ENCODE results near the gene CERS6.
"Not testable (repeated sequence)": the region's sequence is repeated elsewhere in the genome, so short reads cannot be mapped to it uniquely, and the experiment has no call there.

The CERS6 gene

GRCh38 chr2:168773719-168774521 lies 317.8 kb downstream of the CERS6 start:
- no peak for DNase-seq (ENCODE audit: low read depth)

GRCh38 chr2:168775837-168776236 lies 319.8 kb downstream of the CERS6 start:
- no peak for DNase-seq (ENCODE audit: low read depth)

DNA sequence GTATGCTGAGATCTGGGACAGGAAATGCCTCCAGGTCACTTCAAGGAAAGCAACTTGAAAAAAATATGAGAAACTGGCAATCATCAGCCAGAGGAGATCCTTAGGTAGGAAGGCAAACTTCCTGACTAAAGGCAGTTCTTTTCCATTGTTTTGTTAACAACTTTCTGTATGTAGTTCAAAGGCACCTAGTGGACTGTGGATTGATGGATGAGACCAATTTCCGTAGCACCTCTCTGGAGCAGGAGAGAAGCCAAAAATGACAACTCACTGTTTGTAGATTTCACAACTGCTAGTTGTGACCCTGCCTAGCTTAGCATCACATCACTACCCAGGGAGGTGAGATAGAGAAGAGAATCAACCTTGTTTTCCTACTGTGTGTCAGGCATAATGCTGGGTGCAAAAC lies 324.6 kb downstream of the CERS6 start:
- DNase-seq (ENCODE audit: low read depth), result no peak

GRCh38 chr2:168781191-168781817 lies 325.2 kb downstream of the CERS6 start:
- no peak for DNase-seq (ENCODE audit: low read depth)

DNA sequence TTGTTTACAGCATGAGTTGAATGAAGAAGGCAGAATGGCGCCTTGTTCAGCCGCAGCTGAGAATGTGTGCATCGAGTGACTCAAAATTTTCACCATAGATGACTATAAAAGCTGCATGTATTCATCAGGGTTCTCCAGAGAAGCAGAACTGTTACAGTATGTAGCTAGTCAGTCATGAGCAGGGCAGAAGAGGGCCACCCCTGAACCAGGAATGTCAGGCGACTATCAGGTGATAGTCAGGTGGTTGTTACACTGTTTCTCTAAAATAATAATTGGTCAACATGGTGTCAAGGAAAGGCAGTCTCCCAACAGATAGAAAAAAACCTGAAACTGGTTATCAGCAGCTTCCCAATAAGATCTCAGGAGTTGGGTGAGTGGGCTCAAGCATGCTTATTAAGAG lies 326.2 kb downstream of the CERS6 start:
- no peak for DNase-seq (ENCODE audit: low read depth)

GRCh38 chr2:168784993-168785392 lies 328.9 kb downstream of the CERS6 start:
- DNase-seq (ENCODE audit: low read depth), result no peak

GRCh38 chr2:168787098-168787781 lies 331.2 kb downstream of the CERS6 start:
- DNase-seq (ENCODE audit: low read depth), result no peak

DNA sequence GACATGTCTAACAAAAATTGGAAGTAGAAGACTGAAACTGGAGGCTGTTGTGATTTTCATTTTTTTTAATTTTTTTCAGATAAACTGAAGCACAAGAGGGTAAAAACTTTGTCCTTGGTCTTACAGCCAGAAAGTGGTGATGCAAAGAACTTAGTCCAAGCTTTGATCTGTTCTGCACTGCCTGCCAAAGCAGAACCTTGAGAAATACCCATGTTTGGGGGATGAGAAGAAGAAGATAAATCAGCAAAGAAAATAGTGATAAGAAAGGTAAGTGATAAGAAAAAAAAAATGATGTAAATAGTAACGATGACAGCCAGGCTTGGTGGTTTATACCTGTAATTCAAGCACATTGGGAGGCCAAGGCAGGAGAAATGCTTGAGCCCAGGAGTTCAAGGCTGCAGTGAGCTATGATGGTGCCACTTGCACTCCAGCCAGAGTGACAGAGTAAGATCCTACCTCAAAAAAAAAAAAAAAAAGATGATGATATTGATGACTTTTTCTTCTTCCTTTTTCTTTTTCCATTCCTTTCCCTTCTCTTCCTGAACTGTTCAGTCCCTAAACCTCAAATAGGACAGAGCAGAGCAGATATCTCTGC lies 331.8 kb downstream of the CERS6 start:
- DNase-seq (ENCODE audit: low read depth), result no peak

- DNase-seq (ENCODE audit: low read depth), result no peak
Observed at GRCh38 chr2:168789776-168790175, 333.7 kb downstream of the CERS6 start.

DNA sequence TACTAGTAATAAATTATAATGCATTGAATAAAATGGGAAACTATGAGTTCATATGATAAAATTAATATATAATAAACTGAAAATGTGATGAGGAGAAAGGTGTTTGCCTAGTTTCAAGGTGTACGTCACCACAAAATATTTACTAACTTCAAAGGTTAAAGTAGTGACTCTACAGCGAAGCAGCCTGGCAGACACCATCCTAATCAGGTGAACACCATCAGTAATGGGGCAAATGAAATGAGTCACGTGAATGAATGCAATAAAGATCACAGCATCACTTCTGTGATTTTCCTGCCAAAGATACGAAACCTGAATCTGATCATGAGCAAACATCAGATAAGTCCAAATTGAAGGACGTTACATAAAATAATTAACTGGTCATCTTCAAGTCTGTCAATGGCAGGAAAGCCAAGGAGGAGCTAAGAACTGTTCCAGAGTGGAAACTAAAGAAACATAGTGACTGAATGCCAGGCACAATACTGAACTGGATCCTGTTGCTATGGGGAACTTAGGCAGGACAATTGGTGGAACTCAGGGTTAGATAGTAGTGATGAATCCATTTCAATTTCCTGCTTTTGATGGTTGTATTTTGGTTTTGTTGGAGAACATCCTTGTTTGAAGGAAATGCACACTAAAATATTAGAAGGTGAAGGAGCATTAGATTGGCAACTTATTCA lies 334.3 kb downstream of the CERS6 start:
- DNase-seq (ENCODE audit: low read depth), result no peak

GRCh38 chr2:168791140-168791539 lies 335.1 kb downstream of the CERS6 start:
- DNase-seq (ENCODE audit: low read depth), result not testable (repeated sequence)

DNA sequence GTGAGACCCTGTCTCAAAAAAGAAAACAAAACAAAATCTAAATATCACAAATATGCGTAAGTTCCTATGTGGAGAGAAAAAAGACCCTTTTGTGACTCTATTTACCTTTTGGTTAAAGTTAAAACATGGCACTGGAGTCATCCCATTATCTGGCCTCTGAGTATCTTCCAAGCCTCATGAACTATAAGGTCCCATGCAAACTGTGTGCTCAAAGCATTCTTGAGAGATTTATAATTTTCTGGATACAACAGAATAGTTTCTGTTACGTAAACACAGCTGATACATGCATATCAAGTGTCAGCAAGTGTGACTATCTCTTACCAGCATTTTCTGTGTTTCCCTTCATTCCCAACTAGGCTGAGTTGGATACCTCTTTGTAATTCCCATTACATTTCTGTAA lies 337.5 kb downstream of the CERS6 start:
- no peak for DNase-seq (ENCODE audit: low read depth)

DNA sequence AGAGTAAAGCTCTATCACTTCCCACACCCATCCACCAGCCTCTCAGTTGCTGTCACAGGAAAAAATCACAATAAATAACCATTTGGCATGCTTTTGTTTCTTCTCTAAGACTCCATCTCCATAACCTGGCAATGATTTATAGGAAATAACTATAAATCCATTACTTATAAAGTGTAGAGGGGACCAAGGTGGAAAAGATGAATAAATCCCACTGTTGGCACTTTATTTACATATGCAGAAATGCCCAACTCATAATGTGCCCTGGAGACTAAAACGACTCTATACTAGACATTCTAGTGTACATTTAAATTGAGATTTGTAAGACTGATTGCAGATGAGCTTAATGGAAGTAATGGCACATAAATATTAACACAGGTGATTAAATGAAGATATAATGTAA lies 338.9 kb downstream of the CERS6 start:
- DNase-seq (ENCODE audit: low read depth), result no peak

GRCh38 chr2:168796090-168796577 lies 340.1 kb downstream of the CERS6 start:
- DNase-seq (ENCODE audit: low read depth), result no peak

DNA sequence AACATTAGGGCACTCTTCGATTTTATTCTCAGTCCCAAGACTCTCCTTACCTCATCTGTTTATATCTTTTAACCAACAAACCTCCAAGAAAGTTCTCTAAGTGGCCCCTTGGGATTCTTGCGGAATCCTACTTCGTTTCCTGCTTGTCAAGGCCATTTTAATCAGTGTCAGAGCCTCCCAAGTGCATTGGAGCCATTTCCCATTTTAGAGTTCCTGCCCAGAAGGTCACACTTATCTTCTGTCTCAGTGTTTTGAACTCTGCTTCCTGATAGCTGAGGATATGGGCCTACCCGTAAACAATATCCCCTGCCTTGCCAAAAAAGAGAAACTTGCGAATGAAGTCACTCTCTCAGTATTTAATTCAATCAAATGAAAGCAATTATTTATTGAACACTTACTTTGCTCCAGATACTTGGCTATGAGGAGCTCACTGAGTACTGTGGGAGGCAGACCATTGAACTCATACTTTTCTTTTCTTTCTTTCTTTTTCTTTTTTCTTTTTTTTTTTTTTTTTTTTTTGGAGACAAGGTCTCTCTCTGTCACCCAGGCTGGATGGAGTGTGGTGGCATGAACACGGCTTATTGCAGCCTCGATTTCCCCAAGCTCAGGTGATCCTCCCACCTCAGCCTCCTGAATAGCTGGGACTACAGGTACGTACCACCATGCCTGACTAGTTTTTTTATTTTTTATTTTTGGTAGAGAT lies 340.7 kb downstream of the CERS6 start:
- DNase-seq (ENCODE audit: low read depth), result no peak

- no peak for DNase-seq (ENCODE audit: low read depth)
Observed at GRCh38 chr2:168797286-168797655, 341.2 kb downstream of the CERS6 start.

DNA sequence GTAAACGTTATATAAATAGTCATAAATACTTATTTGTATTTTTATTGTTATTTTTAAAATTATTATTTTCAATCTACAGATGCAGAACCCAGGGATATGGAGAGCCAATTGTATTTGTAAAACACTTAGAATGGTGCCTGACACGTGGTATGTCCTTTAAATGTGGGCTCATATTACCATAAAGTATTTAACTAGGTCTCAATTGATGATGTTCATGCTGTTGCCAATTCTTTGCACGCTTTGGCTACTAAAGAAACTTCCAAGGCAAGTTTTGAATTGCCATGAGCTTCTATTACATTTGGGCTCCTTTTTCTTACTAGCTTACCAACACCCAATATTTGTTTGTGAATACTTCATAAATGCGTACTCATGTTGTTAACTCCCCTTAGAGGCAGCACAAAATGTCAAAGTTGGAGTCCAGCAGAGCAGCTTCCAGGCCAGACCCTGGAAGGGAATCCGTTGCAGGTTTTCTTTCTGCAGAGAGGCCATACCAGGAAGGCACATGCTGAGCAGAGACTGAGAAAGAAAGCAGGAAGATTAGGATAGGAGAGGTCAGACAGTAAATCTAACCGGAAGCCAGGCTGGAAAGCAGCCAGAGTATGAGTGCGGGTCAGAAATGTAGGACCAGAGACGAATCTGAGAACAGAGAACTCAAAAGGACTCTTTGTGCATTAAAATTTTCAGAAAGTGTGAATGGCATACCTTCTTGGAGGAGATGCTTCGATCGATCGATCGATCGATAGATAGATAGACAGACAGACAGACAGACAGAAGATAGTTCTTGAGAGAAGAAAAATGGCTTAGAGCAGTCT lies 342.2 kb downstream of the CERS6 start:
- no peak for DNase-seq (ENCODE audit: low read depth)

- DNase-seq (ENCODE audit: low read depth), result no peak
Observed at GRCh38 chr2:168798888-168799410, 342.9 kb downstream of the CERS6 start.

DNA sequence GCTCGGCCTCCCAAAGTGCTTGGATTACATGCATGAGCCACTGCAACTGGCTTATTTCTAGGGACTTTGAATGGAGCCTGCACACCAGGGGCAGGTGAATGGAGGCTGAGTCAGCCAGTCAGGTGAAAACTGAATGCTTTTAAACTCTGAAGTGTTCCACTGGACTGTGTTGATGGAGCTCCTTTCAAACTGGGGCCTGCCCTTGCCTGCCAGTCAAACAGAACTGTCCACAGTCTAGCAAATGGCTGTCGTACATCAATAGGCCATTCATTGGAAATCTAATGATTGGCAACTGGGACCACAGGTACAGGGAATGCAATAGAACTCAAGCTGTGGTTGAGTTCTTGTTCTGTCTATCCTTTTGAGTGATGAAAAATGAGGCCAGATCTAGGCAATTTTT lies 345.4 kb downstream of the CERS6 start:
- no peak for DNase-seq (ENCODE audit: low read depth)

Measured in T-helper 22 cell (primary cell).